H9 (cell line): ENCODE results near the gene SORCS2. TPM values are rescaled to one million over a fixed set of nuclear protein-coding genes. Genes with fewer than 3 reads are reported as not detected.

Source experiments
- DNase-seq: peaks from one replicate; pipeline ENCODE4 v3.0.0-alpha.2; 2017
- H2AFZ ChIP-seq: one replicate; pipeline ENCODE4 v1.6.1; 2013; ENCODE audit warnings: mild to moderate bottlenecking, low read length, control low read depth, moderate library complexity
- H2AK5ac ChIP-seq: 2 replicates; pipeline ENCODE4 v1.6.1; 2013; ENCODE audit warnings: low read length, control low read depth, mixed read lengths; ENCODE audit not compliant: insufficient read length
- H2BK120ac ChIP-seq: one replicate; pipeline ENCODE4 v1.6.1; 2013; ENCODE audit warnings: low read depth, mild to moderate bottlenecking, low read length, control low read depth, inconsistent platforms; ENCODE audit not compliant: poor library complexity, severe bottlenecking
- H2BK12ac ChIP-seq: 2 replicates; pipeline ENCODE4 v1.6.1; 2013; ENCODE audit warnings: low read length, control low read depth, mixed read lengths, low read depth; ENCODE audit not compliant: insufficient read length
- H2BK15ac ChIP-seq: 2 replicates; pipeline ENCODE4 v1.6.1; 2013; ENCODE audit warnings: low read depth, low read length, control low read depth
- H2BK20ac ChIP-seq: one replicate; pipeline ENCODE4 v1.6.1; 2013; ENCODE audit warnings: low read depth, mild to moderate bottlenecking, low read length, control low read depth, inconsistent platforms; ENCODE audit not compliant: poor library complexity, severe bottlenecking
- H2BK5ac ChIP-seq: 2 replicates; pipeline ENCODE4 v1.6.1; 2013; ENCODE audit warnings: low read length, control low read depth, mixed read lengths; ENCODE audit not compliant: insufficient read length
- H3K14ac ChIP-seq: 2 replicates; pipeline ENCODE4 v1.6.1; 2013; ENCODE audit warnings: low read length, control low read depth; ENCODE audit not compliant: insufficient read depth
- H3K18ac ChIP-seq: 2 replicates; pipeline ENCODE4 v1.6.1; 2013; ENCODE audit warnings: low read depth, mild to moderate bottlenecking, mixed read lengths, low read length, control low read depth; ENCODE audit not compliant: insufficient read length
- H3K23ac ChIP-seq: 2 replicates; pipeline ENCODE4 v1.6.1; 2013; ENCODE audit warnings: low read length, control low read depth, mixed read lengths, low read depth; ENCODE audit not compliant: insufficient read length
- H3K23me2 ChIP-seq: 2 replicates; pipeline ENCODE4 v1.6.1; 2013; ENCODE audit warnings: low read depth, mild to moderate bottlenecking, mixed read lengths, low read length, control low read depth; ENCODE audit not compliant: insufficient read length, poor library complexity, severe bottlenecking
- H3K27ac ChIP-seq: 2 replicates; pipeline ENCODE4 v1.5.1; 2013; ENCODE audit warnings: low read length, control low read depth, mixed read lengths, low read depth; ENCODE audit not compliant: insufficient read length
- H3K27me3 ChIP-seq: 2 replicates; pipeline ENCODE4 v1.6.1; 2013; ENCODE audit warnings: low read length, control low read depth, inconsistent platforms; ENCODE audit not compliant: insufficient read depth
- H3K4ac ChIP-seq: 2 replicates; pipeline ENCODE4 v1.6.1; 2013; ENCODE audit warnings: low read depth, mild to moderate bottlenecking, control low read depth, inconsistent platforms, low read length, moderate library complexity
- H3K4me1 ChIP-seq: 2 replicates; pipeline ENCODE4 v1.6.1; 2013; ENCODE audit warnings: low read length, control low read depth, inconsistent platforms; ENCODE audit not compliant: insufficient read depth
- H3K4me2 ChIP-seq: 2 replicates; pipeline ENCODE4 v1.6.1; 2013; ENCODE audit warnings: low read length, control low read depth, mixed read lengths; ENCODE audit not compliant: insufficient read length, insufficient read depth
- H3K56ac ChIP-seq: 2 replicates; pipeline ENCODE4 v1.6.1; 2013; ENCODE audit warnings: low read depth, mild to moderate bottlenecking, mixed read lengths, low read length, control low read depth; ENCODE audit not compliant: insufficient read length
- H3K79me1 ChIP-seq: 2 replicates; pipeline ENCODE4 v1.6.1; 2013; ENCODE audit warnings: low read depth, mild to moderate bottlenecking, moderate library complexity, low read length, control low read depth, inconsistent platforms; ENCODE audit not compliant: insufficient read depth, poor library complexity, severe bottlenecking
- H3K79me2 ChIP-seq: 2 replicates; pipeline ENCODE4 v1.6.1; 2013; ENCODE audit warnings: low read length, control low read depth, inconsistent platforms; ENCODE audit not compliant: insufficient read depth
- H3K9ac ChIP-seq: 2 replicates; pipeline ENCODE4 v1.6.1; 2013; ENCODE audit warnings: low read length, control low read depth, mixed read lengths; ENCODE audit not compliant: insufficient read length; ENCODE audit errors: extremely low read depth
- H3K9me3 ChIP-seq: one replicate; pipeline ENCODE4 v1.6.1; 2013; ENCODE audit warnings: low read depth, low read length, inconsistent platforms; ENCODE audit not compliant: control insufficient read depth
- H3T11ph ChIP-seq: one replicate; pipeline ENCODE4 v1.6.1; 2013; ENCODE audit warnings: mild to moderate bottlenecking, low read length, control low read depth, inconsistent platforms
- H4K20me1 ChIP-seq: one replicate; pipeline ENCODE4 v1.6.1; 2013; ENCODE audit not compliant: control insufficient read depth, insufficient read length, insufficient read depth
- H4K5ac ChIP-seq: 2 replicates; pipeline ENCODE4 v1.6.1; 2013; ENCODE audit warnings: low read depth, mild to moderate bottlenecking, mixed read lengths, low read length, control low read depth; ENCODE audit not compliant: insufficient read length
- H4K8ac ChIP-seq: replicated peaks from 2 replicates; pipeline ENCODE4 v1.6.1; 2013; ENCODE audit warnings: low read length, control low read depth, mixed read lengths, low read depth; ENCODE audit not compliant: insufficient read length
- H4K91ac ChIP-seq: 2 replicates; pipeline ENCODE4 v1.6.1; 2013; ENCODE audit warnings: low read depth, mild to moderate bottlenecking, moderate library complexity, mixed read lengths, low read length, control low read depth; ENCODE audit not compliant: insufficient read length
- H3K27ac Mint-ChIP-seq, 3 experiments: 2 replicates in 2 of 3; 3 replicates in 1 of 3; pipeline ENCODE4 v1.8.0; 2020 to 2021; ENCODE audit warnings: mixed read lengths in 3 of 3, mild to moderate bottlenecking in 1 of 3, moderate library complexity in 1 of 3
- H3K27me3 Mint-ChIP-seq: 2 replicates; pipeline ENCODE4 v1.8.0; 2021; ENCODE audit warnings: low read depth, mild to moderate bottlenecking, moderate library complexity, mixed read lengths
- H3K36me3 Mint-ChIP-seq, 3 experiments: 2 replicates in 2 of 3; 3 replicates in 1 of 3; pipeline ENCODE4 v1.8.0; 2020 to 2021; ENCODE audit warnings: low read depth in 3 of 3, mixed read lengths in 3 of 3; ENCODE audit not compliant: insufficient read depth in 1 of 3
- H3K4me1 Mint-ChIP-seq, 2 experiments: 2 replicates each; pipeline ENCODE4 v1.8.0; 2020; ENCODE audit warnings: mixed read lengths in 2 of 2
- H3K4me3 Mint-ChIP-seq, 2 experiments: 2 replicates in 1 of 2; 3 replicates in 1 of 2; pipeline ENCODE4 v1.8.0; 2020 to 2021; ENCODE audit warnings: mild to moderate bottlenecking in 2 of 2, mixed read lengths in 2 of 2, moderate library complexity in 1 of 2
- H3K9me3 Mint-ChIP-seq, 2 experiments: 2 replicates in 1 of 2; 3 replicates in 1 of 2; pipeline ENCODE4 v1.8.0; 2020; ENCODE audit warnings: mild to moderate bottlenecking in 2 of 2, mixed read lengths in 2 of 2, moderate library complexity in 1 of 2
- CTCF ChIP-seq: fragments of 200-600 bp; sonication (generic); conservative IDR thresholded peaks from 3 replicates; pipeline ENCODE4 v1.8.0; 2021; ENCODE audit warnings: antibody characterized with exemption, mild to moderate bottlenecking
- WGBS: extraction: QIAGEN DNeasy Blood & Tissue Kit; methylation state at CpG from one replicate; pipeline ENCODE4 v1.1.7; 2013; ENCODE audit warnings: missing lambda C conversion rate, low lambda C conversion rate, mixed read lengths; ENCODE audit not compliant: insufficient read length; ENCODE audit errors: extremely low coverage; 5-methylcytosine and 5-hydroxymethylcytosine counted together
- total RNA-seq: library from RNA; stranded (reverse); gene quantifications from 2 replicates; pipeline ENCODE4 v1.2.1, GENCODE V29; 2021

The SORCS2 gene
- total RNA-seq, 1 experiment from 2014 or later: 0.57 TPM

GRCh38 chr4:7769396-7770223, 577.3 kb downstream of the SORCS2 start:
- peak overlapping the region in 2 of 3 experiments; percentile 10 to 61; a peak in 2 of 7 replicates for H3K27ac Mint-ChIP-seq
- Histone ChIP-seq H3K4ac (no peak overlapping the region), H3K27me3 (no peaks in the 10 kb centered on the region), H2AFZ (no peak overlapping the region), H3K56ac (no peak overlapping the region), H2BK20ac (no peak overlapping the region), H3K14ac (no peak overlapping the region; the same call in 1 of the 2 replicates), H4K5ac (no peak overlapping the region), H2AK5ac (no peak overlapping the region), H2BK15ac (no peak overlapping the region), H4K91ac (no peak overlapping the region), H3K23me2 (no peaks in the 10 kb centered on the region), H3K79me1 (no peaks in the 10 kb centered on the region), H2BK120ac (no peak overlapping the region), H3K4me1 (no peaks in the 10 kb centered on the region), H4K20me1 (no peaks in the 10 kb centered on the region), H2BK5ac (no peak overlapping the region), H3K27ac (no peak overlapping the region), H3K9me3 (no peaks in the 10 kb centered on the region), H3T11ph (no peak overlapping the region), H3K18ac (no peak overlapping the region), H3K79me2 (no peaks in the 10 kb centered on the region), H2BK12ac (no peak overlapping the region), H3K4me2 (no peak overlapping the region), H3K9ac (no peak overlapping the region), H4K8ac (no peak overlapping the region), H3K23ac (no peak overlapping the region)
- H3K9me3 Mint-ChIP-seq: no peaks in the 10 kb centered on the region
- peak overlapping the region in 1 of 2 experiments; percentile 40; a peak in 2 of 5 replicates for H3K4me3 Mint-ChIP-seq
- no peaks in the 10 kb centered on the region for H3K27me3 Mint-ChIP-seq
- peaks cover 28 to 39% of the 10 kb centered on the region in 2 experiments for H3K4me1 Mint-ChIP-seq
- TF ChIP-seq CTCF: no peak
- H3K36me3 Mint-ChIP-seq: peaks cover 11 to 25% (median 19%) of the 10 kb centered on the region in 3 experiments
- DNase-seq: no peak
- WGBS: no CpG with 5 or more reads among the region's 20 CpGs
